ENCODE data around the gene CLDN22.

Gene CLDN22

GRCh38 chr4:183348706-183349659, 28.9 kb upstream of the CLDN22 start (continued):
- TF ChIP-seq ZFP3 (CRISPR knock-in tag; IDR thresholded peaks at IDR 0.05) (peak; percentile 99), POU6F1 (CRISPR knock-in tag; IDR thresholded peaks at IDR 0.05; ENCODE audit: borderline replicate concordance, low read depth) (peak; percentile 99), ISL1 (CRISPR knock-in tag; IDR thresholded peaks at IDR 0.05) (peak; percentile 97), TCF4 (CRISPR knock-in tag; IDR thresholded peaks at IDR 0.05; ENCODE audit: borderline replicate concordance) (peak; percentile 75; the same call in 1 of the 2 replicates), ZC3H10 (CRISPR knock-in tag; IDR thresholded peaks at IDR 0.05) (peak; percentile 100), SNAI2 (CRISPR knock-in tag; IDR thresholded peaks at IDR 0.05) (peak; percentile 100), BACH2 (CRISPR knock-in tag; IDR thresholded peaks at IDR 0.05; ENCODE audit: borderline replicate concordance) (peak; percentile 92; the same call in 1 of the 2 replicates), CSDC2 (CRISPR knock-in tag; IDR thresholded peaks at IDR 0.05) (peak; percentile 100), ZNF70 (CRISPR knock-in tag; IDR thresholded peaks at IDR 0.05) (0 out of 2 replicates have a peak, but pooled peaks have one; percentile 22)
- TF ChIP-seq, protein P1, sequence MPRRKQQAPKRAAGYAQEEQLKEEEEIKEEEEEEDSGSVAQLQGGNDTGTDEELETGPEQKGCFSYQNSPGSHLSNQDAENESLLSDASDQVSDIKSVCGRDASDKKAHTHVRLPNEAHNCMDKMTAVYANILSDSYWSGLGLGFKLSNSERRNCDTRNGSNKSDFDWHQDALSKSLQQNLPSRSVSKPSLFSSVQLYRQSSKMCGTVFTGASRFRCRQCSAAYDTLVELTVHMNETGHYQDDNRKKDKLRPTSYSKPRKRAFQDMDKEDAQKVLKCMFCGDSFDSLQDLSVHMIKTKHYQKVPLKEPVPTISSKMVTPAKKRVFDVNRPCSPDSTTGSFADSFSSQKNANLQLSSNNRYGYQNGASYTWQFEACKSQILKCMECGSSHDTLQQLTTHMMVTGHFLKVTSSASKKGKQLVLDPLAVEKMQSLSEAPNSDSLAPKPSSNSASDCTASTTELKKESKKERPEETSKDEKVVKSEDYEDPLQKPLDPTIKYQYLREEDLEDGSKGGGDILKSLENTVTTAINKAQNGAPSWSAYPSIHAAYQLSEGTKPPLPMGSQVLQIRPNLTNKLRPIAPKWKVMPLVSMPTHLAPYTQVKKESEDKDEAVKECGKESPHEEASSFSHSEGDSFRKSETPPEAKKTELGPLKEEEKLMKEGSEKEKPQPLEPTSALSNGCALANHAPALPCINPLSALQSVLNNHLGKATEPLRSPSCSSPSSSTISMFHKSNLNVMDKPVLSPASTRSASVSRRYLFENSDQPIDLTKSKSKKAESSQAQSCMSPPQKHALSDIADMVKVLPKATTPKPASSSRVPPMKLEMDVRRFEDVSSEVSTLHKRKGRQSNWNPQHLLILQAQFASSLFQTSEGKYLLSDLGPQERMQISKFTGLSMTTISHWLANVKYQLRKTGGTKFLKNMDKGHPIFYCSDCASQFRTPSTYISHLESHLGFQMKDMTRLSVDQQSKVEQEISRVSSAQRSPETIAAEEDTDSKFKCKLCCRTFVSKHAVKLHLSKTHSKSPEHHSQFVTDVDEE (CRISPR knock-in tag; IDR thresholded peaks at IDR 0.05), result peak; percentile 93; the same call in 1 of the 2 replicates

DNA sequence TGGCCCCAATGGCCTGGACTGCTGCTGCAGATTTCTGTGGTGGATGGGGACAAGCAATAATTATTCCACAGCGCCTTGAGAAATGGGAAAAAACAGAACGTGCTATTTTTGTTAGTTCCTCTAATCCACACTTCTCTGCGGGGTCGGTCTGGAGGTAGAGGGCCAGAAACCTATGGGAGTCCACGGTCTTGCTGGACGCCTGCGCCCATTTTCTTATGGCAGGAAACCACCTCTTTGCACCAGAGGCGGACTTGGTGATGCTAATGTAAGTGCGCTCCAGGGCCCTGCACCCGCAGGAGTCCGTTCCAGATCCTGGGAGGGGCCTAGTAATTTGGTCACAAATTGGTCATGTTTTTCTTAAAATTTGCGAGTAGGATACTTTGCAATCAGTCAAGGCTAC, 28.1 kb upstream of the CLDN22 start:
- no peak for ATAC-seq
- TF ChIP-seq, protein P2, sequence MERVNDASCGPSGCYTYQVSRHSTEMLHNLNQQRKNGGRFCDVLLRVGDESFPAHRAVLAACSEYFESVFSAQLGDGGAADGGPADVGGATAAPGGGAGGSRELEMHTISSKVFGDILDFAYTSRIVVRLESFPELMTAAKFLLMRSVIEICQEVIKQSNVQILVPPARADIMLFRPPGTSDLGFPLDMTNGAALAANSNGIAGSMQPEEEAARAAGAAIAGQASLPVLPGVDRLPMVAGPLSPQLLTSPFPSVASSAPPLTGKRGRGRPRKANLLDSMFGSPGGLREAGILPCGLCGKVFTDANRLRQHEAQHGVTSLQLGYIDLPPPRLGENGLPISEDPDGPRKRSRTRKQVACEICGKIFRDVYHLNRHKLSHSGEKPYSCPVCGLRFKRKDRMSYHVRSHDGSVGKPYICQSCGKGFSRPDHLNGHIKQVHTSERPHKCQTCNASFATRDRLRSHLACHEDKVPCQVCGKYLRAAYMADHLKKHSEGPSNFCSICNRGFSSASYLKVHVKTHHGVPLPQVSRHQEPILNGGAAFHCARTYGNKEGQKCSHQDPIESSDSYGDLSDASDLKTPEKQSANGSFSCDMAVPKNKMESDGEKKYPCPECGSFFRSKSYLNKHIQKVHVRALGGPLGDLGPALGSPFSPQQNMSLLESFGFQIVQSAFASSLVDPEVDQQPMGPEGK (CRISPR knock-in tag; IDR thresholded peaks at IDR 0.05; ENCODE audit: borderline replicate concordance), result no peak
- TF ChIP-seq ZFP30 (CRISPR knock-in tag; IDR thresholded peaks at IDR 0.05) (no peak), ZNF565 (CRISPR knock-in tag; conservative IDR thresholded peaks at IDR 0.05; ENCODE audit: low read depth) (no peak), OSR1 (CRISPR knock-in tag; IDR thresholded peaks at IDR 0.05) (no peak), GLIS3 (CRISPR knock-in tag; IDR thresholded peaks at IDR 0.05) (no peak), ZNF70 (CRISPR knock-in tag; IDR thresholded peaks at IDR 0.05) (no peak), ZC3H10 (CRISPR knock-in tag; IDR thresholded peaks at IDR 0.05) (no peak), PPARA (CRISPR knock-in tag; IDR thresholded peaks at IDR 0.05; ENCODE audit: borderline replicate concordance) (no peak), ISL1 (CRISPR knock-in tag; IDR thresholded peaks at IDR 0.05) (no peak), CSDC2 (CRISPR knock-in tag; IDR thresholded peaks at IDR 0.05) (no peak), RARB (CRISPR knock-in tag; IDR thresholded peaks at IDR 0.05) (no peak), TOX (CRISPR knock-in tag; IDR thresholded peaks at IDR 0.05; ENCODE audit: borderline replicate concordance) (no peak), ARNTL (CRISPR knock-in tag; IDR thresholded peaks at IDR 0.05; ENCODE audit: borderline replicate concordance, low read depth) (no peak), ZNF8 (CRISPR knock-in tag; IDR thresholded peaks at IDR 0.05) (no peak), TCF4 (CRISPR knock-in tag; IDR thresholded peaks at IDR 0.05; ENCODE audit: borderline replicate concordance) (no peak), SNAI2 (CRISPR knock-in tag; IDR thresholded peaks at IDR 0.05) (no peak)
- TF ChIP-seq, protein P3, sequence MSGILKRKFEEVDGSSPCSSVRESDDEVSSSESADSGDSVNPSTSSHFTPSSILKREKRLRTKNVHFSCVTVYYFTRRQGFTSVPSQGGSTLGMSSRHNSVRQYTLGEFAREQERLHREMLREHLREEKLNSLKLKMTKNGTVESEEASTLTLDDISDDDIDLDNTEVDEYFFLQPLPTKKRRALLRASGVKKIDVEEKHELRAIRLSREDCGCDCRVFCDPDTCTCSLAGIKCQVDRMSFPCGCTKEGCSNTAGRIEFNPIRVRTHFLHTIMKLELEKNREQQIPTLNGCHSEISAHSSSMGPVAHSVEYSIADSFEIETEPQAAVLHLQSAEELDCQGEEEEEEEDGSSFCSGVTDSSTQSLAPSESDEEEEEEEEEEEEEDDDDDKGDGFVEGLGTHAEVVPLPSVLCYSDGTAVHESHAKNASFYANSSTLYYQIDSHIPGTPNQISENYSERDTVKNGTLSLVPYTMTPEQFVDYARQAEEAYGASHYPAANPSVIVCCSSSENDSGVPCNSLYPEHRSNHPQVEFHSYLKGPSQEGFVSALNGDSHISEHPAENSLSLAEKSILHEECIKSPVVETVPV (CRISPR knock-in tag; IDR thresholded peaks at IDR 0.05), result no peak
- TF ChIP-seq, protein P1 (CRISPR knock-in tag; IDR thresholded peaks at IDR 0.05), result no peak
- TF ChIP-seq, protein P4, sequence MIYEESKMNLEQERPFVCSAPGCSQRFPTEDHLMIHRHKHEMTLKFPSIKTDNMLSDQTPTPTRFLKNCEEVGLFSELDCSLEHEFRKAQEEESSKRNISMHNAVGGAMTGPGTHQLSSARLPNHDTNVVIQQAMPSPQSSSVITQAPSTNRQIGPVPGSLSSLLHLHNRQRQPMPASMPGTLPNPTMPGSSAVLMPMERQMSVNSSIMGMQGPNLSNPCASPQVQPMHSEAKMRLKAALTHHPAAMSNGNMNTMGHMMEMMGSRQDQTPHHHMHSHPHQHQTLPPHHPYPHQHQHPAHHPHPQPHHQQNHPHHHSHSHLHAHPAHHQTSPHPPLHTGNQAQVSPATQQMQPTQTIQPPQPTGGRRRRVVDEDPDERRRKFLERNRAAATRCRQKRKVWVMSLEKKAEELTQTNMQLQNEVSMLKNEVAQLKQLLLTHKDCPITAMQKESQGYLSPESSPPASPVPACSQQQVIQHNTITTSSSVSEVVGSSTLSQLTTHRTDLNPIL (CRISPR knock-in tag; IDR thresholded peaks at IDR 0.05; ENCODE audit: low read depth), result no peak
